ENCODE data around the gene PUM2. TPM values are rescaled to one million over a fixed set of nuclear protein-coding genes. Genes with fewer than 3 reads are reported as not detected.
A peak's percentile ranks its signal among the peaks of the same experiment; 100 is the strongest.

PUM2 gene
- total and polyA plus RNA-seq, 2 of the 13 experiments (the other 11 are each of a cell fraction or from before 2014, with no cell fraction given): 69.6 to 69.8 TPM

DNA sequence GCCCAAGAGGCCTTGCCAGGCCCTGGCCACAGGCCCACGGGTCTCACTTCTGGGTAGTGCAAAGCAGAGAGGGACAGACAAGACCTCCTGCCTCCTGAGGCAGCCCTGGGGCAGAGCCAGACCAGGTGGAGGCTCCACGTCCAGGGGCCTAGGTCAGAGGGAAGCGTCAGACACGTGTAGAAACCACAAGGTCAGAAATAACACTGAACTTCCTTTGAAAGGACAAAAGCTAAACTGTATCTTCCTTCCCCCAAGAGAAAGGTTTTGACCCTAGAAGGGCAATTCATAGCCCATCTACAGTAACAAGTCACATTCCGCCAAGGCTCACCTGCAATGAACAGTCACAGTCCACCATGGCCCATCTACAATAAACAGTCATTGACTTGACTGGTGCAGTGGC is 143.6 kb downstream of the PUM2 start (continued):
- TF ChIP-seq ZNF879 (CRISPR knock-in tag; IDR thresholded peaks at IDR 0.05) (no peak), CC2D1A (CRISPR knock-in tag; IDR thresholded peaks at IDR 0.05) (no peak), SATB2 (CRISPR knock-in tag; IDR thresholded peaks at IDR 0.05) (no peak), ZFP36L2 (CRISPR knock-in tag; IDR thresholded peaks at IDR 0.05) (no peak), ZNF619 (CRISPR knock-in tag; IDR thresholded peaks at IDR 0.05) (no peak), ZNF501 (CRISPR knock-in tag; IDR thresholded peaks at IDR 0.05) (no peak), U2AF1 (optimal IDR thresholded peaks at IDR 0.05; ENCODE audit: low read depth, low read length) (no peak), ZSCAN22 (CRISPR knock-in tag; IDR thresholded peaks at IDR 0.05) (no peak), ZBTB7B (CRISPR knock-in tag; IDR thresholded peaks at IDR 0.05) (no peak), ATF7 (IDR thresholded peaks at IDR 0.05) (no peak), ATF7 (CRISPR knock-in tag; IDR thresholded peaks at IDR 0.05) (no peak), SOX5 (CRISPR knock-in tag; IDR thresholded peaks at IDR 0.05; ENCODE audit: borderline replicate concordance) (peak; percentile 40; the same call in 1 of the 2 replicates), MED13 (CRISPR knock-in tag; IDR thresholded peaks at IDR 0.05) (no peak), ELF3 (CRISPR knock-in tag; IDR thresholded peaks at IDR 0.05) (0 out of 2 replicates have a peak, but pooled peaks have one; percentile 14), ZNF777 (CRISPR knock-in tag; IDR thresholded peaks at IDR 0.05) (no peak)
- TF ChIP-seq, protein P1, sequence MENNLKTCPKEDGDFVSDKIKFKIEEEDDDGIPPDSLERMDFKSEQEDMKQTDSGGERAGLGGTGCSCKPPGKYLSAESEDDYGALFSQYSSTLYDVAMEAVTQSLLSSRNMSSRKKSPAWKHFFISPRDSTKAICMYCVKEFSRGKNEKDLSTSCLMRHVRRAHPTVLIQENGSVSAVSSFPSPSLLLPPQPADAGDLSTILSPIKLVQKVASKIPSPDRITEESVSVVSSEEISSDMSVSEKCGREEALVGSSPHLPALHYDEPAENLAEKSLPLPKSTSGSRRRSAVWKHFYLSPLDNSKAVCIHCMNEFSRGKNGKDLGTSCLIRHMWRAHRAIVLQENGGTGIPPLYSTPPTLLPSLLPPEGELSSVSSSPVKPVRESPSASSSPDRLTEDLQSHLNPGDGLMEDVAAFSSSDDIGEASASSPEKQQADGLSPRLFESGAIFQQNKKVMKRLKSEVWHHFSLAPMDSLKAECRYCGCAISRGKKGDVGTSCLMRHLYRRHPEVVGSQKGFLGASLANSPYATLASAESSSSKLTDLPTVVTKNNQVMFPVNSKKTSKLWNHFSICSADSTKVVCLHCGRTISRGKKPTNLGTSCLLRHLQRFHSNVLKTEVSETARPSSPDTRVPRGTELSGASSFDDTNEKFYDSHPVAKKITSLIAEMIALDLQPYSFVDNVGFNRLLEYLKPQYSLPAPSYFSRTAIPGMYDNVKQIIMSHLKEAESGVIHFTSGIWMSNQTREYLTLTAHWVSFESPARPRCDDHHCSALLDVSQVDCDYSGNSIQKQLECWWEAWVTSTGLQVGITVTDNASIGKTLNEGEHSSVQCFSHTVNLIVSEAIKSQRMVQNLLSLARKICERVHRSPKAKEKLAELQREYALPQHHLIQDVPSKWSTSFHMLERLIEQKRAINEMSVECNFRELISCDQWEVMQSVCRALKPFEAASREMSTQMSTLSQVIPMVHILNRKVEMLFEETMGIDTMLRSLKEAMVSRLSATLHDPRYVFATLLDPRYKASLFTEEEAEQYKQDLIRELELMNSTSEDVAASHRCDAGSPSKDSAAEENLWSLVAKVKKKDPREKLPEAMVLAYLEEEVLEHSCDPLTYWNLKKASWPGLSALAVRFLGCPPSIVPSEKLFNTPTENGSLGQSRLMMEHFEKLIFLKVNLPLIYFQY (CRISPR knock-in tag; IDR thresholded peaks at IDR 0.05; ENCODE audit: borderline replicate concordance): no peak; the same call in 1 of the 2 replicates
- TF ChIP-seq, protein P2, sequence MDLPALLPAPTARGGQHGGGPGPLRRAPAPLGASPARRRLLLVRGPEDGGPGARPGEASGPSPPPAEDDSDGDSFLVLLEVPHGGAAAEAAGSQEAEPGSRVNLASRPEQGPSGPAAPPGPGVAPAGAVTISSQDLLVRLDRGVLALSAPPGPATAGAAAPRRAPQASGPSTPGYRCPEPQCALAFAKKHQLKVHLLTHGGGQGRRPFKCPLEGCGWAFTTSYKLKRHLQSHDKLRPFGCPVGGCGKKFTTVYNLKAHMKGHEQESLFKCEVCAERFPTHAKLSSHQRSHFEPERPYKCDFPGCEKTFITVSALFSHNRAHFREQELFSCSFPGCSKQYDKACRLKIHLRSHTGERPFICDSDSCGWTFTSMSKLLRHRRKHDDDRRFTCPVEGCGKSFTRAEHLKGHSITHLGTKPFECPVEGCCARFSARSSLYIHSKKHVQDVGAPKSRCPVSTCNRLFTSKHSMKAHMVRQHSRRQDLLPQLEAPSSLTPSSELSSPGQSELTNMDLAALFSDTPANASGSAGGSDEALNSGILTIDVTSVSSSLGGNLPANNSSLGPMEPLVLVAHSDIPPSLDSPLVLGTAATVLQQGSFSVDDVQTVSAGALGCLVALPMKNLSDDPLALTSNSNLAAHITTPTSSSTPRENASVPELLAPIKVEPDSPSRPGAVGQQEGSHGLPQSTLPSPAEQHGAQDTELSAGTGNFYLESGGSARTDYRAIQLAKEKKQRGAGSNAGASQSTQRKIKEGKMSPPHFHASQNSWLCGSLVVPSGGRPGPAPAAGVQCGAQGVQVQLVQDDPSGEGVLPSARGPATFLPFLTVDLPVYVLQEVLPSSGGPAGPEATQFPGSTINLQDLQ (CRISPR knock-in tag; IDR thresholded peaks at IDR 0.05): 0 out of 2 replicates have a peak, but pooled peaks have one; percentile 16
- TF ChIP-seq, protein P3, sequence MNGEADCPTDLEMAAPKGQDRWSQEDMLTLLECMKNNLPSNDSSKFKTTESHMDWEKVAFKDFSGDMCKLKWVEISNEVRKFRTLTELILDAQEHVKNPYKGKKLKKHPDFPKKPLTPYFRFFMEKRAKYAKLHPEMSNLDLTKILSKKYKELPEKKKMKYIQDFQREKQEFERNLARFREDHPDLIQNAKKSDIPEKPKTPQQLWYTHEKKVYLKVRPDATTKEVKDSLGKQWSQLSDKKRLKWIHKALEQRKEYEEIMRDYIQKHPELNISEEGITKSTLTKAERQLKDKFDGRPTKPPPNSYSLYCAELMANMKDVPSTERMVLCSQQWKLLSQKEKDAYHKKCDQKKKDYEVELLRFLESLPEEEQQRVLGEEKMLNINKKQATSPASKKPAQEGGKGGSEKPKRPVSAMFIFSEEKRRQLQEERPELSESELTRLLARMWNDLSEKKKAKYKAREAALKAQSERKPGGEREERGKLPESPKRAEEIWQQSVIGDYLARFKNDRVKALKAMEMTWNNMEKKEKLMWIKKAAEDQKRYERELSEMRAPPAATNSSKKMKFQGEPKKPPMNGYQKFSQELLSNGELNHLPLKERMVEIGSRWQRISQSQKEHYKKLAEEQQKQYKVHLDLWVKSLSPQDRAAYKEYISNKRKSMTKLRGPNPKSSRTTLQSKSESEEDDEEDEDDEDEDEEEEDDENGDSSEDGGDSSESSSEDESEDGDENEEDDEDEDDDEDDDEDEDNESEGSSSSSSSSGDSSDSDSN (CRISPR knock-in tag; IDR thresholded peaks at IDR 0.05): no peak
- TF ChIP-seq, protein P4, sequence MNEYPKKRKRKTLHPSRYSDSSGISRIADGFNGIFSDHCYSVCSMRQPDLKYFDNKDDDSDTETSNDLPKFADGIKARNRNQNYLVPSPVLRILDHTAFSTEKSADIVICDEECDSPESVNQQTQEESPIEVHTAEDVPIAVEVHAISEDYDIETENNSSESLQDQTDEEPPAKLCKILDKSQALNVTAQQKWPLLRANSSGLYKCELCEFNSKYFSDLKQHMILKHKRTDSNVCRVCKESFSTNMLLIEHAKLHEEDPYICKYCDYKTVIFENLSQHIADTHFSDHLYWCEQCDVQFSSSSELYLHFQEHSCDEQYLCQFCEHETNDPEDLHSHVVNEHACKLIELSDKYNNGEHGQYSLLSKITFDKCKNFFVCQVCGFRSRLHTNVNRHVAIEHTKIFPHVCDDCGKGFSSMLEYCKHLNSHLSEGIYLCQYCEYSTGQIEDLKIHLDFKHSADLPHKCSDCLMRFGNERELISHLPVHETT (CRISPR knock-in tag; conservative IDR thresholded peaks at IDR 0.05): no peak
- TF ChIP-seq, protein P5, sequence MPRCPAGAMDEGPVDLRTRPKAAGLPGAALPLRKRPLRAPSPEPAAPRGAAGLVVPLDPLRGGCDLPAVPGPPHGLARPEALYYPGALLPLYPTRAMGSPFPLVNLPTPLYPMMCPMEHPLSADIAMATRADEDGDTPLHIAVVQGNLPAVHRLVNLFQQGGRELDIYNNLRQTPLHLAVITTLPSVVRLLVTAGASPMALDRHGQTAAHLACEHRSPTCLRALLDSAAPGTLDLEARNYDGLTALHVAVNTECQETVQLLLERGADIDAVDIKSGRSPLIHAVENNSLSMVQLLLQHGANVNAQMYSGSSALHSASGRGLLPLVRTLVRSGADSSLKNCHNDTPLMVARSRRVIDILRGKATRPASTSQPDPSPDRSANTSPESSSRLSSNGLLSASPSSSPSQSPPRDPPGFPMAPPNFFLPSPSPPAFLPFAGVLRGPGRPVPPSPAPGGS (CRISPR knock-in tag; IDR thresholded peaks at IDR 0.05): no peak
- TF ChIP-seq, protein P6, sequence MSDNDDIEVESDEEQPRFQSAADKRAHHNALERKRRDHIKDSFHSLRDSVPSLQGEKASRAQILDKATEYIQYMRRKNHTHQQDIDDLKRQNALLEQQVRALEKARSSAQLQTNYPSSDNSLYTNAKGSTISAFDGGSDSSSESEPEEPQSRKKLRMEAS (IDR thresholded peaks at IDR 0.05): peak; percentile 51; the same call in 1 of the 2 replicates
